GM12865 (cell line): ENCODE measurements around the gene WNT3A.

Experiments
- DNase-seq: peaks from one replicate; pipeline ENCODE4 v3.0.0; 2010; ENCODE audit warnings: low read depth
- H3K4me3 ChIP-seq: 2 replicates; pipeline ENCODE4 v1.5.1; 2011; ENCODE audit warnings: mild to moderate bottlenecking, low read depth, low read length, control low read depth
- TF ChIP-seq, protein P1 (sequence below): IDR thresholded peaks from 2 replicates; pipeline ENCODE4 v1.5.1; 2011; ENCODE audit warnings: low read length, control low read depth, low read depth, inconsistent platforms; ENCODE audit not compliant: insufficient read depth; ENCODE audit errors: missing control alignments

WNT3A gene

DNA sequence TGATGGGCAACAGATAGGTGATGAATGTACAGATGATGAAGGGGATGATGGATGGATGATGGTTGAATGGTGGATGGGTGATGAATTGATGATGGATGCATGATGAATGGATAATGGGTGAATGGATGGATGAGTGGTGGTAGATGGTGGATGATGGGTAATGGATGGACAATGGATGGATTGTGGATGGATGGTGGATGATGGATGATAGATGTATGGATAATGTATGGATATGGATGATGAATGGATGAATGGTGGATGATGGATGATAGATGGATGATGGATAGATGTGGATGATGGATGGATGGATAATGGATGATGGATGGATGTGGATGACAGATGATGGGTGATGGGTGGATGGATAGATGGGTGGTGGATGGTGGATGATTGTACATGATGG lies 35.7 kb downstream of the WNT3A start:
- TF ChIP-seq, protein P1, sequence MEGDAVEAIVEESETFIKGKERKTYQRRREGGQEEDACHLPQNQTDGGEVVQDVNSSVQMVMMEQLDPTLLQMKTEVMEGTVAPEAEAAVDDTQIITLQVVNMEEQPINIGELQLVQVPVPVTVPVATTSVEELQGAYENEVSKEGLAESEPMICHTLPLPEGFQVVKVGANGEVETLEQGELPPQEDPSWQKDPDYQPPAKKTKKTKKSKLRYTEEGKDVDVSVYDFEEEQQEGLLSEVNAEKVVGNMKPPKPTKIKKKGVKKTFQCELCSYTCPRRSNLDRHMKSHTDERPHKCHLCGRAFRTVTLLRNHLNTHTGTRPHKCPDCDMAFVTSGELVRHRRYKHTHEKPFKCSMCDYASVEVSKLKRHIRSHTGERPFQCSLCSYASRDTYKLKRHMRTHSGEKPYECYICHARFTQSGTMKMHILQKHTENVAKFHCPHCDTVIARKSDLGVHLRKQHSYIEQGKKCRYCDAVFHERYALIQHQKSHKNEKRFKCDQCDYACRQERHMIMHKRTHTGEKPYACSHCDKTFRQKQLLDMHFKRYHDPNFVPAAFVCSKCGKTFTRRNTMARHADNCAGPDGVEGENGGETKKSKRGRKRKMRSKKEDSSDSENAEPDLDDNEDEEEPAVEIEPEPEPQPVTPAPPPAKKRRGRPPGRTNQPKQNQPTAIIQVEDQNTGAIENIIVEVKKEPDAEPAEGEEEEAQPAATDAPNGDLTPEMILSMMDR = no peak
- H3K4me3 ChIP-seq = no peak overlapping the region
- no peak for DNase-seq

GRCh38 chr1:228043281-228043848 lies 36.6 kb downstream of the WNT3A start:
- no peak overlapping the region for H3K4me3 ChIP-seq
- TF ChIP-seq, protein P1 = no peak
- DNase-seq = no peak

GRCh38 chr1:228044961-228045360 lies 38.2 kb downstream of the WNT3A start:
- TF ChIP-seq, protein P1 = no peak
- no peak for DNase-seq
- no peak overlapping the region for H3K4me3 ChIP-seq

DNA sequence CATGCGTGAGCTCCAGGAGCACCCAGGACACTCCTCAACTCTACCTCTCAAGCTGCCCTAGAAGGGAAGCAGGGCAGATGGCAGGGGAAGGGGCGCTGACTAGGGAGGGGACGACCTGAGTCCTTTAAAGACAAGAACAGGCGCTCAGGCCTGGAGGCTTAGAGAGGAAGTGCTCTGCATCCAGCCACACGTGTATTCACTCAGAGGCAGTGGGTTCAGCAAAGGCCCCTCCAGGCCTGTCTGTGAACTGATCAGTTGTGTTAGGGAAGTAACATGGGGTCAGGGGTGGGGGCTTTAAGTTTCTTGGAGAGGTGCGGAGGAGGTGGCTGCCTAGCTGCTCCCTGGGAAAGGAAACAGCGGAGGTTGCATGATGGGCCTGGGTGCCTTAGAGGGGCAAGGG lies 38.6 kb downstream of the WNT3A start:
- no peak for DNase-seq
- TF ChIP-seq, protein P1 = no peak
- no peak overlapping the region for H3K4me3 ChIP-seq

GRCh38 chr1:228045871-228046270 lies 39.1 kb downstream of the WNT3A start:
- TF ChIP-seq, protein P1 = no peak
- H3K4me3 ChIP-seq = no peak overlapping the region
- DNase-seq = no peak

GRCh38 chr1:228046421-228047182 lies 39.8 kb downstream of the WNT3A start:
- TF ChIP-seq, protein P1 = no peak

DNA sequence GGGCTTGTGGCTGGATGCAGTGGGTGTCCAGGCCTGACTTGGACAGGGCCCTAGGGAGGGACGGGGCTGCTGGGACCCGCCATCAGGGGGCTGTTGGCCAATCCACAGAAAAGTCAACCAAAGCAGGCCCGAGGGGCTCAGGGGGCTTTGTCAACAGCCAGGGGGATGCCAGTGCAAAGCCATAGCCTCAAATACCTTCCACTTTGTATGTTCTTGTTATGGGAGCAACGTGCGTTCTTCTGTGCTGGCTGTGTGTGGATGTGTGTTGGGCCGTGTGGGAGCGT lies 40.3 kb downstream of the WNT3A start:
- DNase-seq = no peak
- no peak overlapping the region for H3K4me3 ChIP-seq
- TF ChIP-seq, protein P1 = no peak

More at GRCh38 chr1:228046421-228047182, 39.8 kb downstream of the WNT3A start:
- no peak overlapping the region for H3K4me3 ChIP-seq
- no peak for DNase-seq
